Activated CD4-positive, alpha-beta memory T cell treated with anti-CD3 and anti-CD28 coated beads, Interleukin-2, amount 10 ng/mL, durations not matched to agents 7 days and 5 days (primary cell): ENCODE results near the gene CA10. TPM values are rescaled to one million over a fixed set of nuclear protein-coding genes. Genes with fewer than 3 reads are reported as not detected.

ENCODE experiments used
- CTCF ChIA-PET: fragments of 350-600 bp; sonication (Branson Sonifier 250); formaldehyde crosslinking; loops from one replicate; lab custom pipeline; 2021; ENCODE audit warnings: antibody characterized with exemption, inconsistent platforms; lab: Charles Lee
- POLR2A ChIA-PET: fragments of 350-600 bp; sonication (Branson Sonifier 250); formaldehyde crosslinking; loops from one replicate; lab custom pipeline; 2021; ENCODE audit warnings: antibody characterized with exemption; lab: Charles Lee
- DNase-seq: peaks from one replicate; pipeline ENCODE4 v3.0.0-alpha.2; 2020
- H3K27ac Mint-ChIP-seq: one replicate; pipeline ENCODE4 v1.8.0; 2021; ENCODE audit warnings: mild to moderate bottlenecking, mixed read lengths
- H3K27me3 Mint-ChIP-seq: one replicate; pipeline ENCODE4 v1.8.0; 2021; ENCODE audit warnings: mixed read lengths
- H3K36me3 Mint-ChIP-seq: one replicate; pipeline ENCODE4 v1.8.0; 2021; ENCODE audit warnings: low read depth, mixed read lengths
- H3K4me1 Mint-ChIP-seq: one replicate; pipeline ENCODE4 v1.8.0; 2021; ENCODE audit warnings: mixed read lengths
- H3K4me3 Mint-ChIP-seq: one replicate; pipeline ENCODE4 v1.8.0; 2021; ENCODE audit warnings: mild to moderate bottlenecking, mixed read lengths
- H3K9me3 Mint-ChIP-seq: one replicate; pipeline ENCODE4 v1.8.0; 2021; ENCODE audit warnings: mixed read lengths
- total RNA-seq, 2 experiments: library from RNA; stranded (reverse); gene quantifications; one replicate each; pipeline ENCODE4 v1.2.3, GENCODE V29; 2021

The CA10 gene
- total RNA-seq, 2 experiments from 2014 or later: not detected

DNA sequence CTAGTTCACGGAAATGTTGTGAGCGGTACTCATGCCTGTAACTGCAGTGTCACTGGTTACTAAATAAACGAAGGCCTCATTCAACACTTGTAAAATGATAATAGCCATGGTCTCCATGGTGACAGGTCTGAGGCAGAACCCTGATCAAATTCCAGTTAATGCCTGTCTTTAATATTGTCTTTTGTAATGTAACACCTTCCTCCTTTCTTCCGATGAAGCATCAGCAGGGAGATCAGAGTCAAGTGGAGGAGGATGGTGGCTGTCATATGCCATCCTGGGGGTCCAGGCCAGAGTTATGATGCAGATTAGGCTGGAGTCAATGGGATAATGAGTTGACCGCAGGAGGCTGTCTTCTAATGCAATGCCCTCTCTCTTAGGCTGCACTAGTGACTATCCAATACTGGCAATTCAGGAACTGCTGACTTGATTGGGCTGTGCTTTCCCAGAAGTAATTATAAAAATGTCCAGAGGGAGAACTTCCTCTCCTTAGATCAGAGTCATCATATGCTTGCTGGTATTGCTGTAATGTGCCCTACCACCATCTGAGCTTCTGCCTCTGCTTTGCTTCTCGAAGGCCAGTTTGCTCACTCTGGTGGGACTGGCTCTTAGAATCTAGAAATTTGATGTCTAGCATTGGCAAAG is 419.1 kb downstream of the CA10 start:
- ChIA-PET CTCF (interaction anchor here (0.7 kb wide), 1 partner anchor 222 kb away, joined by 3 read pairs; no protein-coding TSS in a partner anchor), POLR2A (no interaction called here)
- Mint-ChIP-seq H3K27me3 (no peaks in the 10 kb centered on the region), H3K4me3 (no peak overlapping the region), H3K36me3 (no peaks in the 10 kb centered on the region), H3K27ac (no peak overlapping the region), H3K4me1 (no peaks in the 10 kb centered on the region), H3K9me3 (no peaks in the 10 kb centered on the region)
- DNase-seq: no peak

DNA sequence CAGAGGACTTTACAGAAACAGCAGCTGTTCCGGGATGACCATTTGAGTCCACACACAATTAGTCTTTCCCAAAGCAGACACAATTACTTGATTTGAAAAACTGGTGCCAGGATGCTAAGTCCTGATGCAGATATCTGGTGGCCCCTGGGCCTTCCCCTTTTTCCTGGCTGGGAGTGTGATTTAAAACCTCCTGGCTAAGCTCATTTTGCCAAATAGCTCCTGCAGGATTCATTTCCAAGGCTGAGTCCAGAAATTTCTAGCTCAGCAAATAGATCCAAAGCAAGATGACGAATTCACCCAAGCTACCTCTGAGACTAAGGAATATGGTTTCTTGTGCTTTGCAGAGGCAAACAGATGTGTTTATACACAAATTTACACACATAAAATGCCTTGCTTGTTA is 422.2 kb downstream of the CA10 start:
- Mint-ChIP-seq H3K9me3 (no peaks in the 10 kb centered on the region), H3K27ac (no peak overlapping the region), H3K36me3 (no peaks in the 10 kb centered on the region), H3K4me1 (no peaks in the 10 kb centered on the region), H3K27me3 (no peaks in the 10 kb centered on the region), H3K4me3 (no peak overlapping the region)
- ChIA-PET POLR2A (no interaction called here), CTCF (no interaction called here)
- DNase-seq: no peak

DNA sequence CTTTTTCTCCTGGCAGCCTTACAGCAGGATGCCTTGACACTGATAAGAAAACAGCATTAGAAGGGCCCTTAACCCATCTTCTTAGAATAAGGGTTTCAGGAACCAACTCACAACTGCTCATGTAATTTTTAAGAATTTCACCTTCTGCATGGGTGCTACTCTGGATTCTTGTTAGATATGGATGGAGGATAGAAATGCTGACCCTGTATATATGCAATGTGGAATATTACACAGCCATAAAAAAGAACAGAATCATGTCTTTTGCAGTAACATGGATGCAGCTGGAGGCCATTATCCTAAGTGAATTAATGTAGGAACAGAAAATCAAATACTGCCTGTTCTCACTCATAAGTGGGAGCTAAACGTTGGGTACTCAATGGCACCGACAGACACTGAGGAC is 423.5 kb downstream of the CA10 start:
- CTCF ChIA-PET: no interaction called here
- DNase-seq: no peak
- Mint-ChIP-seq H3K9me3 (no peaks in the 10 kb centered on the region), H3K27me3 (no peaks in the 10 kb centered on the region), H3K4me1 (no peaks in the 10 kb centered on the region), H3K4me3 (no peak overlapping the region), H3K36me3 (no peaks in the 10 kb centered on the region), H3K27ac (no peak overlapping the region)
- POLR2A ChIA-PET: no interaction called here

DNA sequence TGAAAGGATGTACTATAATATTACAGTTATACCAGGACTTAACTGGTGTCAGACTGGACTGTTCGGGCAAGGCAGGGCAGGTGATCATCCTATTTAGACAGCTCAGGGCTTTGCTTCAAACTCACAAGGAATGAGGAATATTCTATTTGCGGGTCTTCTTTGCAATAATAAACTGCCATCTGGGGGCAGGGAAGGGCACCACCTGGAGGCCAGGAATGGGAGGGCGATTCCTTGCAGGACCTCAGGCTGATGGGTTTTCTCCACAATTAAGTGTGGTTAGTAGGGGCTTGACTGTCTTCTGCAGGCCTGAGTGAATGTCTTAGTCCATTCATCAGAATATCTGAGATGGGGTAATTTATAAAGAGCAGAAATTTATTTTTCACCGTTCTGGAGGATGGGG is 424.1 kb downstream of the CA10 start:
- Mint-ChIP-seq H3K27me3 (no peaks in the 10 kb centered on the region), H3K36me3 (no peaks in the 10 kb centered on the region), H3K9me3 (no peaks in the 10 kb centered on the region), H3K4me1 (no peaks in the 10 kb centered on the region), H3K4me3 (no peak overlapping the region), H3K27ac (no peak overlapping the region)
- no peak for DNase-seq
- CTCF ChIA-PET: interaction anchor here (1.0 kb wide), 1 partner anchor 299 kb away, joined by 4 read pairs; no protein-coding TSS in a partner anchor
- POLR2A ChIA-PET: interaction anchor here (0.7 kb wide), 1 partner anchor 731 kb away, joined by 3 read pairs; no protein-coding TSS in a partner anchor

DNA sequence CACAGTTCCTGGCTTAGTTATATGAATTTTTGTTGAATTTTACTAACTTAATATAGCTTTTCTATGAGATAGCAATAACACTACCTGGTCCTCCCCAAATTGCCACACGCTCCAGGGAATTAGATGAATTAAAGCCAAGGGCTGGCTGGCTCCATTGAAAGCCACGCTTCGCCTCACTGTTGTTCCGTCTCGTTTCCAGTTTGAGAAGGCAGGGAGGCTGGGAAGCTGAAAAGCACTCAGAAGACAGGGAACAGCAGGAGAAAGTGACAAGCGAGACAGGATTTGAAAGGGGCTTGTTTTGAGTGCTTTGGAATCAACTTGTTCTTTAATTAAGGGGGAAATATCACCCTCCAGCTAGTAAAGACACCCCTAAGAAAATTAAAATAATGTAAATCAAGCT is 425.3 kb downstream of the CA10 start:
- CTCF ChIA-PET: interaction anchor here (1.6 kb wide), 1 partner anchor 361 kb away, joined by 4 read pairs; no protein-coding TSS in a partner anchor
- Mint-ChIP-seq H3K27ac (no peak overlapping the region), H3K4me3 (no peak overlapping the region), H3K9me3 (no peaks in the 10 kb centered on the region), H3K36me3 (no peaks in the 10 kb centered on the region), H3K27me3 (peaks cover 2% of the 10 kb centered on the region), H3K4me1 (no peaks in the 10 kb centered on the region)
- DNase-seq: no peak
- POLR2A ChIA-PET: no interaction called here

DNA sequence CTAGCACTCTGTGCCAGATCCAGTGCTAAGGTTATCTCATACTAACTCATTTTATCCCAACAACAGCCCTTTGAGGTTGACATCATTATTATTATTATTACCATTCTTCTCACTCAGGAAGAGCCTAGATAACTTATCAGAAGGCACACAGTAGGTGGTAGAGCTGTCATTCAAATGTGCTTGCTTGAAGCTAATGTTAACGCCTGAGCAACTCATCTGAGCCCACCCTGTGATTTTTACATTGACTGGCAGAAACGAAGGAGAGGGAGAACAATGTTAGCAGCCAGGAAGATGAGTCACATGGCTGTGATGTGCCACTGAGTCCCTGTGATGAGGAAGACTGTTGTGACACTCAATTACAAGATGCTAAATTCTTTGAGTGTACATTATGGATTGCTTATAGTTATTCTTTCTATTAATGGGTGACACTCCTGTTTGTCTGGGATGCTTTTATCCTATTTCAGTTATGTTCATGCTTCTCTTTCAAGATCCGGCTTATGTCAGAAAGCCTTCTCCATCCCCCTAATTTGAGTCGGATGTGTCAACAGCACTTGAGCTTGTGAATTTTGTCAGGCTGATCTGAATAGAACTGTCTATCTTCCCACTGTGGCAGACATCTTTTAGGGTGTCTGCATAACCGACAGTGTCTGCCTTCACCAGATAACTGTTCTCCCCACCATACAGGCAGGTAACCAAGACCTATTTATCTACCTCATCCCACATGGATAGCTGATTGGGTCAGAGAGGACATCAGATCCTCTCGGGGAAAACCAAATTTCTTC is 426.4 kb downstream of the CA10 start:
- CTCF ChIA-PET: interaction anchor here (0.7 to 1.6 kb wide), 2 partner anchors 21 to 360 kb away, joined by 4 to 5 read pairs; no protein-coding TSS in a partner anchor
- Mint-ChIP-seq H3K4me1 (no peaks in the 10 kb centered on the region), H3K36me3 (no peaks in the 10 kb centered on the region), H3K27ac (no peak overlapping the region), H3K4me3 (no peak overlapping the region), H3K9me3 (no peaks in the 10 kb centered on the region), H3K27me3 (peaks cover 2% of the 10 kb centered on the region)
- no peak for DNase-seq
- POLR2A ChIA-PET: no interaction called here

DNA sequence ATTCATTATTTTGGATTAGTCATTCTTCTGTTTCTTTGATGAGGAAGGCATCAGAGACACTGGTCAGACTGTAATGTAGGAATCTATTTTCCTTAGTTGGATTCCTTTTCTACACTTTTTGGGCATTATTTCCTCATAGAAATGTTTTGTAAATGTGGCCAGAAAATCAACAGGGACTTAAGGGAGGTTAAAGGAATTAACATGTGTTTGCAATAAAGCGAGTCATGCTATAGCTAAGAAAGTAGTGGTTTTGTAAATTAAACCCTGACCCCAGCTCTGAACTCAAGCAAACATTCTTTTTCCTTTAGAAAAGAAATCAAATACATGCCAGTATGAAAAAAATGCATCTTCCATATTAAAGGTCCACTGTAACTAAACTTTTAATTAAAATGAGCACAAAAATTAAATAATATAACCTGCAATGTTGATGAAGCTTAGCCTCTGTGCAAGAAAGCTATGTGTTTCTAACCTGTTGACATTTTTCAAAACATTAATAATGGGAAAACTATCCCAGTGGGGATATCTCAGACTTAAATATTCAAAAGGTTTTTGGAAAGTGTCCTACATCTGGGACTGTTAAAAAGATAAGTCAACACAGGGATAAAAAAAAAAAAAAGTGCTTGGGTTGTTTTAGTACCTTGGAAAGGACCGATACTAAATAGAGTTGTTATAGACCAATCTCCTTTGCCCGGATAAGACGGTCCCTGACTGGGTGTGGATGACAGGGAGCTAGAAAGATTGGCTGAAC is 428.0 kb downstream of the CA10 start:
- Mint-ChIP-seq H3K4me1 (no peaks in the 10 kb centered on the region), H3K27ac (no peak overlapping the region), H3K36me3 (no peaks in the 10 kb centered on the region), H3K9me3 (no peaks in the 10 kb centered on the region), H3K27me3 (peaks cover 4% of the 10 kb centered on the region), H3K4me3 (no peak overlapping the region)
- POLR2A ChIA-PET: no interaction called here
- CTCF ChIA-PET: no interaction called here
- no peak for DNase-seq

DNA sequence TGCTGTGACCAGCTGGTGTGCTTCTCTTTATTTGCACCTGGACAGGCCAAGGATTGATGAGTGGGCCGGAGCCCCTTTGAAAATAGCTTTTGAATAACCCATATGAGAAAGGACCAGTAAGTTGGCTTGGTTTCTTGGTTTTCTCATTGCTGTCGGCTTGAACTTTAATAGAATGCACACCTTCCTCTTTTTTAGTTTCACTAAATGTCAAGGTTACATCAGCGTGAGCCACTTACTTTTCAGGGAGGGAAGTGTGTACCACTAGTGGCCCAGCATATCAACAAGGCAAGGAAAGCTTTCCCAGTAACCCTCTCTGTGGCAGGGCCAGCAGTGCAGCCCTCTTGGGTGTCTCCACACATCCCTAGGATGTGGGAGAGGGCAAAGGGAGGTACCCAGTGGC is 433.3 kb downstream of the CA10 start:
- Mint-ChIP-seq H3K27me3 (peaks cover 4% of the 10 kb centered on the region), H3K36me3 (no peaks in the 10 kb centered on the region), H3K4me3 (no peak overlapping the region), H3K4me1 (no peaks in the 10 kb centered on the region), H3K9me3 (peaks cover 2% of the 10 kb centered on the region), H3K27ac (no peak overlapping the region)
- ChIA-PET POLR2A (no interaction called here), CTCF (no interaction called here)
- no peak for DNase-seq

DNA sequence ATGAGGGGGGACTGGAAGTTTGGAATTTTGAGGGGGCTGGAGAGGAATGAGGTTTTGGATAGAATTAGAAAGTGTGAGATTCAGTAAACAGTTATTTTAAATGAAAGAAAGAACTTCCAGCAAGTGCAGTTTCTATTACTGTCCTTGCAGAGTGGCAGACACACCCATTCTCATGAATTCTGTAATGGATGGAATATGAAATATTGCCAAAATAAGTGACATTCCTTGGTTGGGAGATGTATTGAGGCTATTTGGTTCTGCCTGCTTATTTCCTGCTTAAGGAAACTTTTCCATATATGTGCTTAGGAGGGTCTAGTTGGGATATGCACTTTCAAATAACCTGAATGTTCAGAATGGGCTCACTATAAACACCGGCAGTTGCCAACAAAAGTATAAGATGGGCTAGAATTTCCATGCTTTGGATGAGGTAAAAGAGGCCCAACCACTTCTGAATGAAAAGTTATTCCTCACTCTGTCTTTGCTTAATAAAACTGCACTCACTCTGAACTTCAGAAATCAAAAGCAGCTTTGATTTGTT is 434.4 kb downstream of the CA10 start:
- Mint-ChIP-seq H3K27me3 (peaks cover 4% of the 10 kb centered on the region), H3K9me3 (peaks cover 2% of the 10 kb centered on the region), H3K4me3 (no peak overlapping the region), H3K27ac (no peak overlapping the region), H3K36me3 (no peaks in the 10 kb centered on the region), H3K4me1 (no peaks in the 10 kb centered on the region)
- ChIA-PET CTCF (no interaction called here), POLR2A (no interaction called here)
- DNase-seq: no peak

DNA sequence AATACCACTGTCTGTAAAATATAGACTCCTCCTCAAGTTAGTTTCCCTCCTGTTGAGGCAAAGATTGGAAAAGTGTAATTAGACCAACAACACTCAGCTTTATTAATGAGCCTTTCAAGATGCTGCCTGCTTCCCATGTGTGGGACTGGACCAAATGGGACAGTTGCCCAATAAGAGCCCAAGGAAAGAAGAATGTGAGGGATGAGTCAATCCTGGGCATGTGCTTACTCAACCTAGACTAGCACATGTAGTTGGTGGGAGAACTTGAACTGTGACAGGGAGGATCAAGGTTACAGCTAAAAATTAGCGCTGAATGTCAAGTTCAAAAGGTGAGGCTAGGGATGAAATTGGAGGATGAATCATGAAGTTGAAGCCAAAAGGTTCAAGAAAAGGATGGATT is 435.5 kb downstream of the CA10 start:
- ChIA-PET CTCF (no interaction called here), POLR2A (no interaction called here)
- Mint-ChIP-seq H3K36me3 (no peaks in the 10 kb centered on the region), H3K27me3 (peaks cover 2% of the 10 kb centered on the region), H3K9me3 (peaks cover 2% of the 10 kb centered on the region), H3K4me1 (no peaks in the 10 kb centered on the region), H3K27ac (no peak overlapping the region), H3K4me3 (no peak overlapping the region)
- no peak for DNase-seq

DNA sequence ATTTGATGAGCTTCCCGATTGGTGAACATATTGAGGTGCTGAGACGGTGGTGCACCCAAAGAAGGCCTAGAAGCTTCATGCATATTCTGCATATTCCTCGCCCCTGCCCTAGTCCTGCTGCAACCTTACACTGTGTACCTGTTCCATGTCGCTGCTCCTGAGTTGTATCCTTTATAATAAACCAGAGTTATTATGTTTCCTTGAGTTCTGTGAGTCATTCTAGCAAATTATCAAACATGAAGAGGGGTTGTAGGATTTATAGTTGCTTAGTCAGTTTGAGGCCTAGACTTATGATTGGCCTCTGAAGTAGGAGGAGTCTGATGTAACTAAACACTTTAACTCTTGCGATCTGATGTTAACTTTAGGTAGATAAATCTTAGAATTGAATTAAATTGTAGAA is 436.8 kb downstream of the CA10 start:
- no peaks in the 10 kb centered on the region for H3K4me1 Mint-ChIP-seq
- no peak overlapping the region for H3K4me3 Mint-ChIP-seq
- no peaks in the 10 kb centered on the region for H3K36me3 Mint-ChIP-seq
- ChIA-PET CTCF (no interaction called here), POLR2A (no interaction called here)
- no peaks in the 10 kb centered on the region for H3K27me3 Mint-ChIP-seq
- no peak for DNase-seq
- H3K27ac Mint-ChIP-seq: no peak overlapping the region
- H3K9me3 Mint-ChIP-seq: peaks cover 2% of the 10 kb centered on the region

DNA sequence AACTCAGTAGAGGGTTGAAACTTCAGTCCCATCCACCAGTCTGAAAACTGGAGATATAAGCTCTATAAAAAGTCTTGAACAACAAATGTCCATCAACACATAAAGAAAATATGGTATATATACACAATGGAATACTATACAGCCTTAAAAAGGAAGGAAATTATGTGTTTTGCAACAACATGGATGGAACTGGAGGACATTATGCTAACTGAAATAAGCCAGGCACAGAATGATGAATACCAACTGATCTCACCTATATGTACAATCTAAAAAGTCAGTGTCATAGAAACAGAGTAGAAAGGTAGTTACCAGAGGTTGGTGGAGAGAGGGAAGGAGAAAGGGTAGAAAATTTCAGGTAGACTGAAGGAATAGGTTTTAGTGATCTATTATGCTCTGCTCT is 438.1 kb downstream of the CA10 start:
- POLR2A ChIA-PET: no interaction called here
- Mint-ChIP-seq H3K36me3 (no peaks in the 10 kb centered on the region), H3K4me1 (no peaks in the 10 kb centered on the region), H3K9me3 (peaks cover 2% of the 10 kb centered on the region), H3K27ac (no peak overlapping the region), H3K27me3 (no peaks in the 10 kb centered on the region), H3K4me3 (no peak overlapping the region)
- DNase-seq: no peak
- CTCF ChIA-PET: no interaction called here

DNA sequence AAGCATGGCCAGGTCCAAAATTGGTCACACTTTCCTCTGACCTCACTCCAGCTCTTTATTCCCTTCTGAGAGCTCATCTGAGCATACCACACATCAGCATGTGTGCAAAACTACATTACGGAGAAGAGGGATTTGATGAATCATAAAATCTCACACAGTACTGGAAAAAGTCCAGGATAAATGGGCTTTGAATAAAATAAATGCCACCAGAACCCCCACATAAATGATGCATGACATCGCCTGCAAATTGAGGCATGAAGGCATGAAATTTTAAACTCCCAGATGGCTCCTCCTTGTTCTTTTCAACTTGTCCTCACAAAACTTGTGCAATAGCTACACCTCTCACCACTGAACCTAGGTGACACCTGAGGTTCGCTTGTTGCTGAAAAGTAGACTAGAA is 439.5 kb downstream of the CA10 start:
- Mint-ChIP-seq H3K27me3 (no peaks in the 10 kb centered on the region), H3K36me3 (no peaks in the 10 kb centered on the region), H3K4me3 (no peak overlapping the region), H3K27ac (no peak overlapping the region), H3K4me1 (no peaks in the 10 kb centered on the region), H3K9me3 (peaks cover 2% of the 10 kb centered on the region)
- POLR2A ChIA-PET: no interaction called here
- DNase-seq: no peak
- CTCF ChIA-PET: no interaction called here
